Measurements from ENCODE around the gene HAPLN1. TPM values are rescaled to one million over a fixed set of nuclear protein-coding genes. Genes with fewer than 3 reads are reported as not detected.

The HAPLN1 gene
- total and polyA plus RNA-seq, 2 experiments from 2014 or later, result 1.5 to 4.0 TPM

- no peak for TF ChIP-seq ZNF331 (CRISPR knock-in tag; IDR thresholded peaks at IDR 0.05; ENCODE audit: low read depth)
- TF ChIP-seq POLR2AphosphoS5 (IDR thresholded peaks at IDR 0.05; ENCODE audit: low read depth), result no peak
- no peak for TF ChIP-seq ZNF114 (CRISPR knock-in tag; IDR thresholded peaks at IDR 0.05)
- no peak for TF ChIP-seq NANOG (IDR thresholded peaks at IDR 0.05; ENCODE audit: borderline replicate concordance)
Measured at GRCh38 chr5:83633285-83633684, 87.4 kb downstream of the HAPLN1 start (continued).

GRCh38 chr5:83632874-83633273 is 87.8 kb downstream of the HAPLN1 start:
- TF ChIP-seq ZNF331 (CRISPR knock-in tag; IDR thresholded peaks at IDR 0.05; ENCODE audit: low read depth) (no peak), POLR2AphosphoS5 (IDR thresholded peaks at IDR 0.05; ENCODE audit: low read depth) (no peak), NANOG (IDR thresholded peaks at IDR 0.05; ENCODE audit: borderline replicate concordance) (no peak), CREB1 (CRISPR knock-in tag; IDR thresholded peaks at IDR 0.05; ENCODE audit: low read depth) (no peak), JUNB (IDR thresholded peaks at IDR 0.05; ENCODE audit: unreplicated experiment) (no peak), EZH2 (IDR thresholded peaks at IDR 0.05; ENCODE audit: low read depth, unreplicated experiment) (no peak), EZH2phosphoT487 (IDR thresholded peaks at IDR 0.05; ENCODE audit: unreplicated experiment) (no peak), STAT1 (IDR thresholded peaks at IDR 0.05; ENCODE audit: unreplicated experiment) (no peak), ZNF462 (CRISPR knock-in tag; IDR thresholded peaks at IDR 0.05) (no peak), ZNF114 (CRISPR knock-in tag; IDR thresholded peaks at IDR 0.05) (no peak)
- TF ChIP-seq, protein P1, sequence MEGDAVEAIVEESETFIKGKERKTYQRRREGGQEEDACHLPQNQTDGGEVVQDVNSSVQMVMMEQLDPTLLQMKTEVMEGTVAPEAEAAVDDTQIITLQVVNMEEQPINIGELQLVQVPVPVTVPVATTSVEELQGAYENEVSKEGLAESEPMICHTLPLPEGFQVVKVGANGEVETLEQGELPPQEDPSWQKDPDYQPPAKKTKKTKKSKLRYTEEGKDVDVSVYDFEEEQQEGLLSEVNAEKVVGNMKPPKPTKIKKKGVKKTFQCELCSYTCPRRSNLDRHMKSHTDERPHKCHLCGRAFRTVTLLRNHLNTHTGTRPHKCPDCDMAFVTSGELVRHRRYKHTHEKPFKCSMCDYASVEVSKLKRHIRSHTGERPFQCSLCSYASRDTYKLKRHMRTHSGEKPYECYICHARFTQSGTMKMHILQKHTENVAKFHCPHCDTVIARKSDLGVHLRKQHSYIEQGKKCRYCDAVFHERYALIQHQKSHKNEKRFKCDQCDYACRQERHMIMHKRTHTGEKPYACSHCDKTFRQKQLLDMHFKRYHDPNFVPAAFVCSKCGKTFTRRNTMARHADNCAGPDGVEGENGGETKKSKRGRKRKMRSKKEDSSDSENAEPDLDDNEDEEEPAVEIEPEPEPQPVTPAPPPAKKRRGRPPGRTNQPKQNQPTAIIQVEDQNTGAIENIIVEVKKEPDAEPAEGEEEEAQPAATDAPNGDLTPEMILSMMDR (conservative IDR thresholded peaks at IDR 0.05; ENCODE audit: low read depth in 2 of 2), result no peak
- TF ChIP-seq, protein P2, sequence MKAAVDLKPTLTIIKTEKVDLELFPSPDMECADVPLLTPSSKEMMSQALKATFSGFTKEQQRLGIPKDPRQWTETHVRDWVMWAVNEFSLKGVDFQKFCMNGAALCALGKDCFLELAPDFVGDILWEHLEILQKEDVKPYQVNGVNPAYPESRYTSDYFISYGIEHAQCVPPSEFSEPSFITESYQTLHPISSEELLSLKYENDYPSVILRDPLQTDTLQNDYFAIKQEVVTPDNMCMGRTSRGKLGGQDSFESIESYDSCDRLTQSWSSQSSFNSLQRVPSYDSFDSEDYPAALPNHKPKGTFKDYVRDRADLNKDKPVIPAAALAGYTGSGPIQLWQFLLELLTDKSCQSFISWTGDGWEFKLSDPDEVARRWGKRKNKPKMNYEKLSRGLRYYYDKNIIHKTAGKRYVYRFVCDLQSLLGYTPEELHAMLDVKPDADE (IDR thresholded peaks at IDR 0.05), result no peak
- TF ChIP-seq, protein P3, sequence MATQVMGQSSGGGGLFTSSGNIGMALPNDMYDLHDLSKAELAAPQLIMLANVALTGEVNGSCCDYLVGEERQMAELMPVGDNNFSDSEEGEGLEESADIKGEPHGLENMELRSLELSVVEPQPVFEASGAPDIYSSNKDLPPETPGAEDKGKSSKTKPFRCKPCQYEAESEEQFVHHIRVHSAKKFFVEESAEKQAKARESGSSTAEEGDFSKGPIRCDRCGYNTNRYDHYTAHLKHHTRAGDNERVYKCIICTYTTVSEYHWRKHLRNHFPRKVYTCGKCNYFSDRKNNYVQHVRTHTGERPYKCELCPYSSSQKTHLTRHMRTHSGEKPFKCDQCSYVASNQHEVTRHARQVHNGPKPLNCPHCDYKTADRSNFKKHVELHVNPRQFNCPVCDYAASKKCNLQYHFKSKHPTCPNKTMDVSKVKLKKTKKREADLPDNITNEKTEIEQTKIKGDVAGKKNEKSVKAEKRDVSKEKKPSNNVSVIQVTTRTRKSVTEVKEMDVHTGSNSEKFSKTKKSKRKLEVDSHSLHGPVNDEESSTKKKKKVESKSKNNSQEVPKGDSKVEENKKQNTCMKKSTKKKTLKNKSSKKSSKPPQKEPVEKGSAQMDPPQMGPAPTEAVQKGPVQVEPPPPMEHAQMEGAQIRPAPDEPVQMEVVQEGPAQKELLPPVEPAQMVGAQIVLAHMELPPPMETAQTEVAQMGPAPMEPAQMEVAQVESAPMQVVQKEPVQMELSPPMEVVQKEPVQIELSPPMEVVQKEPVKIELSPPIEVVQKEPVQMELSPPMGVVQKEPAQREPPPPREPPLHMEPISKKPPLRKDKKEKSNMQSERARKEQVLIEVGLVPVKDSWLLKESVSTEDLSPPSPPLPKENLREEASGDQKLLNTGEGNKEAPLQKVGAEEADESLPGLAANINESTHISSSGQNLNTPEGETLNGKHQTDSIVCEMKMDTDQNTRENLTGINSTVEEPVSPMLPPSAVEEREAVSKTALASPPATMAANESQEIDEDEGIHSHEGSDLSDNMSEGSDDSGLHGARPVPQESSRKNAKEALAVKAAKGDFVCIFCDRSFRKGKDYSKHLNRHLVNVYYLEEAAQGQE (IDR thresholded peaks at IDR 0.05; ENCODE audit: unreplicated experiment), result no peak
- Mint-ChIP-seq H3K27me3 (ENCODE audit: insufficient read depth, low read depth, poor library complexity) (no peaks in the 10 kb centered on the region), H3K9me3 (no peaks in the 10 kb centered on the region; the same call in 2 of the 3 replicates), H3K4me1 (peaks cover 13% of the 10 kb centered on the region), H3K27ac (no peak overlapping the region), H3K4me3 (no peak overlapping the region), H3K36me3 (ENCODE audit: low read depth) (no peaks in the 10 kb centered on the region)
- Histone ChIP-seq H3K4me1 (ENCODE audit: insufficient read depth) (peaks cover 7% of the 10 kb centered on the region; the same call in 1 of the 2 replicates), H3K4me3 (no peak overlapping the region), H3K79me2 (replicated peaks; ENCODE audit: insufficient read depth) (no peaks in the 10 kb centered on the region), H3K9me2 (ENCODE audit: insufficient read depth) (peaks cover 4% of the 10 kb centered on the region; the same call in 1 of the 2 replicates), H3F3A (replicated peaks; ENCODE audit: low read depth) (no peaks in the 10 kb centered on the region), H3K4me2 (no peak overlapping the region), H3K27me3 (ENCODE audit: insufficient read depth) (no peaks in the 10 kb centered on the region), H2AFZ (0 out of 2 replicates have a peak overlapping the region, but pooled peaks have one; percentile 30), H4K20me1 (replicated peaks; ENCODE audit: insufficient read depth) (no peaks in the 10 kb centered on the region), H3K36me3 (ENCODE audit: insufficient read depth) (no peaks in the 10 kb centered on the region), H3K27ac (ENCODE audit: low read depth) (no peak overlapping the region)
- no peak for ATAC-seq
- no peak for DNase-seq (ENCODE audit: low spot score)
